IMR-90 (cell line): ENCODE measurements around the gene TGM5. TPM values are rescaled to one million over a fixed set of nuclear protein-coding genes. Genes with fewer than 3 reads are reported as not detected.

ENCODE experiments used
- ATAC-seq: fragments of 200-7000 bp; cut with Tn5 transposase; 2 replicates; pipeline ENCODE4 v1.9.1; 2020; ENCODE audit warnings: low read depth, mild to moderate bottlenecking, moderate library complexity
- BruUV-seq: library from RNA; stranded (reverse); fragments of 400-500 nt; replicated peaks from 2 replicates; lab custom pipeline; 2021; lab: Mats Ljungman, UMichigan
- CTCF ChIA-PET: fragments of 300-600 bp; formaldehyde crosslinking; extraction: SDS; loops from one replicate; lab custom pipeline; 2021; ENCODE audit warnings: antibody characterized with exemption; lab: Yijun Ruan, JAX
- POLR2A ChIA-PET: fragments of 300-600 bp; sonication (Branson Sonifier 250); formaldehyde crosslinking; loops from one replicate; lab custom pipeline; 2022; ENCODE audit warnings: antibody characterized with exemption; ENCODE audit not compliant: unreplicated experiment; lab: Charles Lee
- DNase-seq: peaks from one replicate; pipeline ENCODE4 v3.0.0; 2013
- H2AFZ ChIP-seq: replicated peaks from 2 replicates; pipeline ENCODE3; 2013; ENCODE audit warnings: low read length, mild to moderate bottlenecking; ENCODE audit not compliant: poor library complexity
- H2AK5ac ChIP-seq: 2 replicates; pipeline ENCODE4 v1.6.1; 2013; ENCODE audit warnings: low read depth, low read length, inconsistent platforms
- H2AK9ac ChIP-seq: replicated peaks from 2 replicates; pipeline ENCODE3; 2013; ENCODE audit warnings: mild to moderate bottlenecking, low read depth, low read length, moderate library complexity; ENCODE audit not compliant: poor library complexity
- H2BK120ac ChIP-seq: 2 replicates; pipeline ENCODE4 v1.6.1; 2013; ENCODE audit warnings: low read depth, low read length, inconsistent platforms
- H2BK15ac ChIP-seq: 3 replicates; pipeline ENCODE4 v1.6.1; 2013; ENCODE audit warnings: low read depth, low read length, inconsistent platforms
- H2BK20ac ChIP-seq: 2 replicates; pipeline ENCODE4 v1.6.1; 2013; ENCODE audit warnings: low read depth, mild to moderate bottlenecking, inconsistent platforms, low read length, moderate library complexity
- H2BK5ac ChIP-seq: 2 replicates; pipeline ENCODE4 v1.6.1; 2013; ENCODE audit warnings: mild to moderate bottlenecking, low read depth, low read length, inconsistent platforms; ENCODE audit not compliant: poor library complexity, severe bottlenecking
- H3K14ac ChIP-seq: replicated peaks from 2 replicates; pipeline ENCODE4 v1.6.1; 2013; ENCODE audit warnings: low read depth, low read length, inconsistent platforms
- H3K18ac ChIP-seq: 2 replicates; pipeline ENCODE4 v1.6.1; 2013; ENCODE audit warnings: low read depth, low read length, control low read depth
- H3K23ac ChIP-seq: 2 replicates; pipeline ENCODE4 v1.6.1; 2013; ENCODE audit warnings: low read depth, low read length, inconsistent platforms
- H3K27ac ChIP-seq: 2 replicates; pipeline ENCODE4 v1.5.1; 2013; ENCODE audit warnings: mild to moderate bottlenecking, control low read depth, low read length; ENCODE audit not compliant: insufficient read depth
- H3K27me3 ChIP-seq: 2 replicates; pipeline ENCODE4 v1.6.1; 2013; ENCODE audit warnings: low read length; ENCODE audit not compliant: control insufficient read depth, insufficient read depth
- H3K36me3 ChIP-seq: 2 replicates; pipeline ENCODE4 v1.6.1; 2013; ENCODE audit warnings: low read length, mixed read lengths; ENCODE audit not compliant: control insufficient read depth, insufficient read depth
- H3K4ac ChIP-seq: 2 replicates; pipeline ENCODE4 v1.6.1; 2013; ENCODE audit warnings: low read depth, low read length, inconsistent platforms
- H3K4me1 ChIP-seq: 2 replicates; pipeline ENCODE4 v1.6.1; 2013; ENCODE audit warnings: low read length, mixed read lengths; ENCODE audit not compliant: control insufficient read depth, insufficient read depth
- H3K4me2 ChIP-seq: 2 replicates; pipeline ENCODE4 v1.6.1; 2013; ENCODE audit warnings: low read depth, mild to moderate bottlenecking, control low read depth, low read length, moderate library complexity
- H3K4me3 ChIP-seq: 2 replicates; pipeline ENCODE4 v1.5.1; 2013; ENCODE audit warnings: low read depth, mild to moderate bottlenecking, control low read depth, low read length, moderate library complexity; ENCODE audit not compliant: insufficient read depth
- H3K56ac ChIP-seq: 2 replicates; pipeline ENCODE4 v1.6.1; 2013; ENCODE audit warnings: low read length, inconsistent platforms; ENCODE audit not compliant: insufficient read depth; ENCODE audit errors: extremely low read depth
- H3K79me1 ChIP-seq, 2 experiments: 2 replicates each; pipeline ENCODE4 v1.6.1; 2013; ENCODE audit warnings: low read length in 2 of 2, inconsistent platforms in 1 of 2, low read depth in 1 of 2
- H3K9ac ChIP-seq: 2 replicates; pipeline ENCODE4 v1.6.1; 2013; ENCODE audit warnings: low read depth, low read length, control low read depth
- H3K9me1 ChIP-seq: 2 replicates; pipeline ENCODE4 v1.6.1; 2013; ENCODE audit warnings: low read length, inconsistent platforms; ENCODE audit not compliant: insufficient read depth
- H3K9me3 ChIP-seq: 2 replicates; pipeline ENCODE4 v1.6.1; 2013; ENCODE audit warnings: low read length; ENCODE audit not compliant: control insufficient read depth, insufficient read depth
- H4K20me1 ChIP-seq: 2 replicates; pipeline ENCODE4 v1.6.1; 2013; ENCODE audit warnings: low read length, inconsistent platforms; ENCODE audit not compliant: insufficient read depth
- H4K5ac ChIP-seq: 2 replicates; pipeline ENCODE4 v1.6.1; 2013; ENCODE audit warnings: mild to moderate bottlenecking, low read depth, low read length, control low read depth
- H4K8ac ChIP-seq, 2 experiments: 2 replicates each; pipeline ENCODE4 v1.6.1; 2013; ENCODE audit warnings: low read depth in 2 of 2, low read length in 2 of 2, control low read depth in 1 of 2, inconsistent platforms in 1 of 2
- H4K91ac ChIP-seq: 2 replicates; pipeline ENCODE4 v1.6.1; 2013; ENCODE audit warnings: low read depth, low read length, inconsistent platforms; ENCODE audit not compliant: insufficient read depth
- CEBPB ChIP-seq: IDR thresholded peaks from 2 replicates; pipeline ENCODE4 v1.6.1; 2012; ENCODE audit warnings: low read depth, low read length, improper control_type of control experiment
- FOS ChIP-seq: fragments of 150-350 bp; IDR thresholded peaks from 2 replicates; pipeline ENCODE4 v1.6.1; 2016; ENCODE audit warnings: low read depth, low read length
- MXI1 ChIP-seq: IDR thresholded peaks from 2 replicates; pipeline ENCODE4 v1.6.1; 2012; ENCODE audit warnings: low read depth, mild to moderate bottlenecking, low read length, moderate library complexity, borderline replicate concordance
- POLR2A ChIP-seq: IDR thresholded peaks from 2 replicates; pipeline ENCODE4 v1.6.1; 2012; ENCODE audit warnings: mild to moderate bottlenecking, low read depth, low read length
- RAD21 ChIP-seq: IDR thresholded peaks from 2 replicates; pipeline ENCODE4 v1.6.1; 2012; ENCODE audit warnings: low read length, improper control_type of control experiment
- RFX5 ChIP-seq: IDR thresholded peaks from 2 replicates; pipeline ENCODE4 v1.8.0; 2012; ENCODE audit warnings: low read depth, mild to moderate bottlenecking, low read length, moderate library complexity
- WGBS, 2 experiments: methylation state at CpG; one replicate each; pipeline versions ENCODE4 v1.1.5 to v1.1.7; 2013; ENCODE audit warnings: missing lambda C conversion rate in 2 of 2; ENCODE audit not compliant: insufficient read length in 1 of 2; ENCODE audit errors: extremely low coverage in 2 of 2; 5-methylcytosine and 5-hydroxymethylcytosine counted together
- dilution Hi-C: fragments of 300-500 bp; cut with HindIII; formaldehyde crosslinking; loops from one replicate; pipeline ENCODE4 v1.14.3; 2018; ENCODE audit warnings: low sequenced_read_pairs; ENCODE audit not compliant: unreplicated experiment
- in situ Hi-C: fragments of 300-500 bp; cut with MboI; formaldehyde crosslinking; loops from 3 replicates; pipeline ENCODE4 v1.14.3; 2019; ENCODE audit warnings: low sequenced_read_pairs, inconsistent platforms, mixed read lengths
- intact Hi-C: fragments of 100-400 bp; cut with micrococcal nuclease; formaldehyde crosslinking; loops from 2 replicates; pipeline ENCODE4 v1.10.0; 2022
- polyA plus RNA-seq, 3 experiments: library from polyadenylated mRNA; depleted of rRNA; stranded (reverse); fragments of >200 nt; gene quantifications; 2 replicates each; pipeline ENCODE4 v1.2.3, GENCODE V29; 2012; ENCODE audit warnings: low replicate concordance in 1 of 3
- total RNA-seq: library from RNA; depleted of rRNA; stranded (reverse); fragments of >200 nt; gene quantifications from 2 replicates; pipeline ENCODE4 v1.2.3, GENCODE V29; 2012

Gene TGM5
- total and polyA plus RNA-seq, 2 of the 4 experiments (the other 2 are of a cell fraction), result not detected

DNA sequence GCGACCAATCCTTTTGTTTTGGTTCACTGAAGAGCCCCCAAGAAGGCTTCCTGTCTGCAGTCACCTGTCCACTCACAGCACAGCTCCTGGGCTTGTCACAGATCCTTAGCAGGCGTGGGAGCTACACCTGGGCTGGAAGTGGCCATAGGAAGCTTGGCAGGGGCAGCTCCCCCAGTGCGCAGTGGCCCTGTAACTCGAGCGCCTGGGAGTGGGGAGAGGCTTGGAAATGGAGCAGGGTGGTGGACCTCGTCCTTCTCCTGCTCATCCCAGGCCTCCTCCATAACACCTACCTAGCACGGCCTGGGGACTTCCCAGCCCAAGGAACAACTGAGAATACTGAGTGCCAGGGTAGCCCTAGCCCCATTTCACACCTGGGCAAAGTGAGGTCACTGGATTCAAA lies 19.3 kb upstream of the TGM5 start:
- Histone ChIP-seq H3K9me3 (no peaks in the 10 kb centered on the region), H2BK15ac (no peak overlapping the region), H3K4me2 (no peak overlapping the region), H3K56ac (no peak overlapping the region), H4K91ac (no peak overlapping the region), H2AK5ac (no peak overlapping the region), H3K27me3 (peaks cover 33% of the 10 kb centered on the region), H3K4ac (no peak overlapping the region), H2BK20ac (no peak overlapping the region), H3K14ac (no peak overlapping the region), H2BK5ac (no peak overlapping the region), H3K36me3 (no peaks in the 10 kb centered on the region), H3K4me1 (peaks cover 1% of the 10 kb centered on the region; the same call in 1 of the 2 replicates), H3K27ac (no peak overlapping the region), H4K5ac (no peak overlapping the region), H4K8ac (no peak overlapping the region), H3K9ac (no peak overlapping the region), H2AK9ac (no peak overlapping the region), H3K23ac (no peak overlapping the region), H3K9me1 (no peaks in the 10 kb centered on the region), H2AFZ (no peak overlapping the region), H3K18ac (no peak overlapping the region), H3K79me1 (no peaks in the 10 kb centered on the region), H4K20me1 (no peaks in the 10 kb centered on the region), H3K4me3 (no peak overlapping the region), H2BK120ac (no peak overlapping the region)
- in situ Hi-C loops, result no loop called here
- no peak for DNase-seq
- no peak for ATAC-seq
- POLR2A ChIA-PET, result no interaction called here
- 0% methylated on average over 1 of the region's 7 CpGs; no CpG with 5 or more reads in 1 of the 2 experiments for WGBS, 2 experiments
- no TSS peak for BruUV-seq
- TF ChIP-seq POLR2A (no peak), RAD21 (no peak), RFX5 (no peak), FOS (no peak), MXI1 (no peak), CEBPB (no peak)
- CTCF ChIA-PET, result interaction anchor here (0.9 to 2.5 kb wide), 11 partner anchors 45 to 197 kb away, joined by 3 to 37 read pairs (median 4); no protein-coding TSS in a partner anchor
- dilution Hi-C loops, result no loop called here
- intact Hi-C loops, result no loop called here
